PC-9 (cell line): ENCODE data around the gene TSPAN18.

Source experiments
- EZH2 ChIP-seq: fragments of 200-600 bp; sonication (generic); IDR thresholded peaks from 2 replicates; pipeline ENCODE4 v1.8.0; 2017; ENCODE audit warnings: antibody characterized with exemption, low read depth
- TF ChIP-seq, protein P1 (sequence below): fragments of 200-600 bp; sonication (generic); conservative IDR thresholded peaks from 2 replicates; pipeline ENCODE4 v1.6.1; 2017; ENCODE audit warnings: mixed run types, antibody characterized with exemption, mild to moderate bottlenecking, moderate library complexity

DNA sequence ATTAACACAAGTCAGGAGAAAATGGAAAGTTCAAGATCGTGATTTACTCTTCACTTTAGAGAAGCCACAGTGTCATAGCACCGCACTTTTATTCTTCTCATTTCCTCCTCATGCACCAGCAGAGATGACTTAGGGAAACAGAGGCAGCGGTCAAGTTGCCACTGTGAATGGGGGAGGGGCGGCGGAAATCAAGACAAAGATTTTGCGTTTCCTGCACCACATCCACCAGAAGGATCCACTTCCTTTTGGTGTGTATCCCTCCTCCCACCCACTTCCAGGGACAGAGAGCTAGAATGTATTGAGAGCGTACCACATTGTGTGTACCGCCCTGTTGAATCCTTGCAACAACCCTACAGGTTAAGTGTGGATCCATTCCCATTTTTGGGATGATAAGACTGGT is 21.8 kb downstream of the TSPAN18 start:
- TF ChIP-seq, protein P1, sequence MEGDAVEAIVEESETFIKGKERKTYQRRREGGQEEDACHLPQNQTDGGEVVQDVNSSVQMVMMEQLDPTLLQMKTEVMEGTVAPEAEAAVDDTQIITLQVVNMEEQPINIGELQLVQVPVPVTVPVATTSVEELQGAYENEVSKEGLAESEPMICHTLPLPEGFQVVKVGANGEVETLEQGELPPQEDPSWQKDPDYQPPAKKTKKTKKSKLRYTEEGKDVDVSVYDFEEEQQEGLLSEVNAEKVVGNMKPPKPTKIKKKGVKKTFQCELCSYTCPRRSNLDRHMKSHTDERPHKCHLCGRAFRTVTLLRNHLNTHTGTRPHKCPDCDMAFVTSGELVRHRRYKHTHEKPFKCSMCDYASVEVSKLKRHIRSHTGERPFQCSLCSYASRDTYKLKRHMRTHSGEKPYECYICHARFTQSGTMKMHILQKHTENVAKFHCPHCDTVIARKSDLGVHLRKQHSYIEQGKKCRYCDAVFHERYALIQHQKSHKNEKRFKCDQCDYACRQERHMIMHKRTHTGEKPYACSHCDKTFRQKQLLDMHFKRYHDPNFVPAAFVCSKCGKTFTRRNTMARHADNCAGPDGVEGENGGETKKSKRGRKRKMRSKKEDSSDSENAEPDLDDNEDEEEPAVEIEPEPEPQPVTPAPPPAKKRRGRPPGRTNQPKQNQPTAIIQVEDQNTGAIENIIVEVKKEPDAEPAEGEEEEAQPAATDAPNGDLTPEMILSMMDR: no peak
- no peak for TF ChIP-seq EZH2
